Coronary artery (tissue), 2 donors: ENCODE data around the gene UBE2J2.

ENCODE experiments used
- DNase-seq: peaks from one replicate; pipeline ENCODE4 v3.0.0-alpha.2; 2017; ENCODE audit warnings: low spot score
- H3K27ac ChIP-seq, 2 donors: fragments of 200-600 bp; sonication (generic); one replicate each; pipeline ENCODE4 v1.5.1; 2016 to 2019
- H3K4me3 ChIP-seq: fragments of 200-600 bp; sonication (generic); 2 replicates; pipeline ENCODE4 v1.5.1; 2016; ENCODE audit warnings: mild to moderate bottlenecking, moderate library complexity
- TF ChIP-seq, protein P1 (sequence below): fragments of 200-600 bp; sonication (generic); IDR thresholded peaks from one replicate; pipeline ENCODE4 v1.5.1; 2019; ENCODE audit warnings: antibody characterized with exemption

UBE2J2 gene

DNA sequence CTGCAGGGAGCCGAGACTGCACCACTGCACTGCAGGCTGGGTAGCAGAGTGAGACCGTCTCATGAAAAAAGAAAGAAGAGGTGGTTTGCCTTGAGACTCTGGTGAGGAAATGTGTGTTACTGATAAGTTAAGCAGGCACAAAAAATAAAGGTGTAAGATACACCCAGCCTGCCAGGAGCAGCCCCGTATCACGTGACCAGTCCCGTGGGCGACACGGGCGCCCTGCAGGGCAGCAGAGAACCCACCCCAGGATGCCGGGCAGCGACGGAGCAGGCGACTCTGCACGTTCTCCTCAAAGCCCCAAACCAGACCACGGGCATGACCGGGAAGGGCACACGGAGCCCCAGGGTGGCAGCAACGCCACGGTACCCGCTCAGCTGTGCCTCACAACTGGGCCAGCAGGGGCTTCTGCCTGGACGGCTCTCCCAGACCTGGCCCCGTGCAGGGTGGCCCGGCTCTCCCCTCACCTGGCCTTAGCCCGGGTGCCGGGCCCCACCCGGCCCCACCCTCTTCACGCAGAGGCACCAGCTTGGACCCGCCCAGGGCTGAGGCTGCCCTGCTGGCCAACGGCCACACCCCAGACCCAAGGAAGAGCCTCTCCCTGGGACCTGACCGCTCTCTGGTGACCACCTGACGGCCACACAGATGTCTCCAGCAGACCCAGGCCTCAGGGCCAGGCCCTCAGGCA, 51.6 kb downstream of the UBE2J2 start:
- TF ChIP-seq, protein P1, sequence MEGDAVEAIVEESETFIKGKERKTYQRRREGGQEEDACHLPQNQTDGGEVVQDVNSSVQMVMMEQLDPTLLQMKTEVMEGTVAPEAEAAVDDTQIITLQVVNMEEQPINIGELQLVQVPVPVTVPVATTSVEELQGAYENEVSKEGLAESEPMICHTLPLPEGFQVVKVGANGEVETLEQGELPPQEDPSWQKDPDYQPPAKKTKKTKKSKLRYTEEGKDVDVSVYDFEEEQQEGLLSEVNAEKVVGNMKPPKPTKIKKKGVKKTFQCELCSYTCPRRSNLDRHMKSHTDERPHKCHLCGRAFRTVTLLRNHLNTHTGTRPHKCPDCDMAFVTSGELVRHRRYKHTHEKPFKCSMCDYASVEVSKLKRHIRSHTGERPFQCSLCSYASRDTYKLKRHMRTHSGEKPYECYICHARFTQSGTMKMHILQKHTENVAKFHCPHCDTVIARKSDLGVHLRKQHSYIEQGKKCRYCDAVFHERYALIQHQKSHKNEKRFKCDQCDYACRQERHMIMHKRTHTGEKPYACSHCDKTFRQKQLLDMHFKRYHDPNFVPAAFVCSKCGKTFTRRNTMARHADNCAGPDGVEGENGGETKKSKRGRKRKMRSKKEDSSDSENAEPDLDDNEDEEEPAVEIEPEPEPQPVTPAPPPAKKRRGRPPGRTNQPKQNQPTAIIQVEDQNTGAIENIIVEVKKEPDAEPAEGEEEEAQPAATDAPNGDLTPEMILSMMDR = no peak
- no peak for DNase-seq
- no peak overlapping the region for H3K4me3 ChIP-seq
- H3K27ac ChIP-seq = no peak overlapping the region

DNA sequence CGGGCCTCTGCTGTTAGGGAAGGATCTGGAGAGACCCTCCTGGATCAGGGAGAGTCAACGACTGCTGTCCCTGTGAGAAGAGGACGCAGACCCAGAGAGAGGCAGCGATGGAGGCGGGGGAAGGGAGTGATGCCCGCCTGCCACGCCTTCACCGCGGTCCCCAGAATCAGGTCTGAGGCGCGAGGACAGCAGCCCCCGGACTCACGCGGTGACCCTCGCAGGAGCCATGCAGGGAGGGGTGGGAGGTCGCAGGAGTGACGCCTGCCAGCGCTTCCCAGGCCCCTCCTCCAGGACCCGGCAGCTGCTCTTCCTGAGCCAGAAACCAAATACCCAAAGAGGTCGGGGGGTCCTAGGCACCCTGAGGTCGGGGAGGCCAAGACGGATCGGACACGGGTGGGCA, 53.5 kb downstream of the UBE2J2 start:
- H3K4me3 ChIP-seq = no peak overlapping the region
- no peak for DNase-seq
- TF ChIP-seq, protein P1 = no peak
- H3K27ac ChIP-seq = no peak overlapping the region

DNA sequence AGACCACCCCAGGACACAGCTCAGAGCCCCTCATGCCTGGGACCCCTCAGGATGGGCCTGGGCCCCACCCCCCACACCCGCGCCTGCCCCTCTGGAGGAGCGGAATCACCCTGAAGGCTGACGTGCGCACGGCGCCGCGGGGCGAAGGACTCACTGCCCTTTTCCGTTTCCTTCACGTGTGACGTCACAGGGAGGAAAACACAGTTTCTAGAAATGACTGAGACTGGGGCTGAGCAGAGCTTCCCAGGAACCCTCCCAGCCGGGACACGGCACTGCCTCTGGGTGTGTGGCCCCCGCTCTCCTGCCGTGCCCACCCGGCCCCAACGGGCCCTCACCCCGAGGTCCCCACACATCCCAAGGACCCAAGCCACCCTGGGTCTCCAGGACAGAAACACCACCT, 54.3 kb downstream of the UBE2J2 start:
- no peak for DNase-seq
- TF ChIP-seq, protein P1 = no peak
- H3K27ac ChIP-seq = no peak overlapping the region

DNA sequence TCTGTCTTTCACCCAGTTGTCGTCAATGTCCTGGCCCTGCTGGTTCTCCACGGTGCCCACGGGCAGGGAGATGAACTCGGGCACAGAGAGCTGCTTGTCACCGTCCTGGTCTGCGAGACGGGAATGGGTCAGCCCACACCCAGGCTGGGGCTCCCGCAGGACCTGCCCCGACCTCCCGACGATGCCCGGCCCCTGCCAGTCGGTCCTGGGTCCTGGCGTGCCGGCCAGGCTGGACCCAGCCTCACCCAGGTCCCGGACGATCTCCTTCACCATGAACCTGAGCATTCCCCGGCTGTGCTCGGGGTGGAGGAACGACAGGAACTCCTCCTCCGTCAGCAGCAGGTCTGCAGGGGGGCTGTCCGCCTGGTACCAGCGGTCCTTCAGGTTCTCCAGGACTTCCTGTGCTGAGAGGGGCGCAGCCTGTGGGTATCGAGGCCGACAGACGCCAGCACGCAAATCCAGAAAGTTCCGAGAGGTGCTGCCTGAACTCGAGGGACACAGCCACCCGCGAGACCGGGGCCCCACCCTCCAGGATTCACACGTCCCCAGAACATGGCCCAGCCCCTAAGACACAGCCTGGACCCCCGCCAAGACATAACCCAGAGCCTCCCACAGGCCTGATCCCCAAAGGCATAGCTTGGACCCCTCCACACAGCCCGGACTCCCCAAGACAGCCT, 55.0 kb downstream of the UBE2J2 start:
- DNase-seq = no peak
- H3K27ac ChIP-seq = no peak overlapping the region
- TF ChIP-seq, protein P1 = no peak
- no peak overlapping the region for H3K4me3 ChIP-seq

More for the DNA sequence above, 54.3 kb downstream of the UBE2J2 start:
- no peak overlapping the region for H3K4me3 ChIP-seq

DNA sequence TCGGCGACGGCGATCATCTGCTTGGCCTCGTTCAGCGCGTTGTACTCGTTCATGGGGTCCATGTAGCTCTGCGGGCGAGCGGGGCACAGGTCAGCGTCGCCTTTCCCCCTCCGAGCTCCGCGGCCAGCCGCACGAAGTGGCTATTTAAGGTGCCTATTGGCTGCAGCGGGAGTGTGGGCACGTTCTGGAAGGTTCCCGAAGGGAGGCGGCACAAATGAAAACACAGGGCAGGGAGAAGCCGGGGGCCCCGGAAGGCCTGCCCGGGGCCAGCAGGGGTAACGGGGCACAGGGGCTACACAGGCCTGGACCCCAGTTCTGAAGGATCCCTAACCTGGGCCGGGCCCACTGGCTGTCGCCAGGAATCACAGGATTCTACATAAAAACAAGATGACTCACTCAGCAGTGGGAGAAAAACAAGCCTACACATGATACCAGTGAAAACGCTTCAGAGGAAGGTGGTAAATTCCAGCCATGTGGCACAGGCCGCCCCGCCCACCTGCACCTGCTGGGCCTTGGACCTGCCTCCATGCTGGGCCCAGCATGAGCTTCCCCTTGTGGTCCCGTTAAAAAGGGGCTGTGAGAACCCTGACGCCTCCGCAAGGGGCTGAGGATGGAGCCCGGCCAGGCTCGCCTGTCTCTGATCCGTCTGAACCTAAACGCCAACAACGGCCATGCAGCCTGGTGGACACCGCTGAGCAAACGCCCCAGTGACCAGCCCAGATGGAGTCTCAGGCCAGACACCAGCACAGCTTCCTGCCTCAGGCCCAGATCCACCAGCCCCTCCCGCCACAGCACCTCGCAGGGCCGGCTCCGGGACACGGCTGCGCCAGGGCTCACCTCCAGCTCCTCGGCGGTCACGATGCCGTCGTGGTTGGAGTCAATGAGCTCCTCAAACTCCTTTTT, 55.8 kb downstream of the UBE2J2 start:
- H3K27ac ChIP-seq = no peak overlapping the region

DNA sequence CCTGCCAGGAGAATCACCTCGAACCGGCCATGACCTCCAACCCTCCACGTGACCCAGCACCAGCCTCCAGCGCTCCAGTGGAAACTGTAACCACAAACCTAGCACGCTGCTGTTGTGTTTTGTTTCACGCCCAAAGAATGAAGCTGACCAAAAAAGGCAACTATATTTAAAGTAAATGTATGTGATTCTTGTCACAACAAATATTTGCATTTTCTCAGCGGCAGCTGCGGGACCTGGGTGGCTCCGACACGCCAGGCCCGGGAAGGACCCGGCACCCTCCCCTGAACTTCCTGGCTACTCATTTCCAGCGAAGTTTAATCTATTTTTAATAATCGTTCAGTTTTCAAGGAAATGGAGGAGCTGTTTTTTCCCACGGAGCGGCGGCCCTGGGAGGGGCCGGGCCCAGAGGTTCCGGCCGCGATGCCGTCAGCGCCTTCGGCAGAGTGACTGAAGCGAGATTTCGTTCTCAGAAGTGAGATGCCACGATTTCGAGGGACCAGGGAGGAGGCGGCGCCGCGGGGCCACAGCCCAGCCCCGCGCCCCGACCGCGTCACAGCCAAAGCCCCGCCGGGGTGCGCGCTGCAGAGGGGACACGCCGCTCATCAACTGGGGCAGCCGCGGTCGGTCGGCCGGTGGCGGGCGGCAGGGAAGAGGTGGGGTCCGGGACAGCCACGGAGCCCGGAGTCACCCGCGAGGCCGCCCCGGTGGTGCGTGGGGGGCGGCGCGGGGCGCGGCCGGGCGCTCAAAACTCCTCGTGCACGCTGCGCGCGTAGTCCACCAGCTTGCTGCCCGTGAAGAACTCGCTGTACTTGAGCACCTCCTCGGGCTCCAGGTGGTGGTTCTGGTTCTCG, 56.7 kb downstream of the UBE2J2 start:
- Histone ChIP-seq H3K27ac (no peak overlapping the region), H3K4me3 (no peak overlapping the region)
- DNase-seq = no peak
- TF ChIP-seq, protein P1 = no peak

More for the DNA sequence above, 55.8 kb downstream of the UBE2J2 start:
- no peak for DNase-seq
- TF ChIP-seq, protein P1 = no peak
- H3K4me3 ChIP-seq = no peak overlapping the region
